22Rv1 (cell line): Measurements from ENCODE around the gene RHEBL1.

Experiments
- H3K27ac ChIP-seq: fragments of 450-650 bp; 2 replicates; pipeline ENCODE4 v1.5.1; 2017
- CTCF ChIP-seq: fragments of 450-650 bp; IDR thresholded peaks from 2 replicates; pipeline ENCODE4 v1.5.1; 2017; ENCODE audit warnings: mild to moderate bottlenecking
- ZFX ChIP-seq: fragments of 450-650 bp; IDR thresholded peaks from 2 replicates; pipeline ENCODE4 v1.6.1; 2017; ENCODE audit warnings: antibody characterized with exemption, borderline replicate concordance

Gene RHEBL1

GRCh38 chr12:49044660-49045059 lies 25.1 kb downstream of the RHEBL1 start:
- H3K27ac ChIP-seq, result 0 out of 2 replicates have a peak overlapping the region, but pooled peaks have one; percentile 5
- TF ChIP-seq CTCF (no peak), ZFX (no peak)

- no peak overlapping the region for H3K27ac ChIP-seq
- peak; percentile 99 for TF ChIP-seq CTCF
- TF ChIP-seq ZFX, result no peak
Observed at GRCh38 chr12:49043856-49044258, 25.9 kb downstream of the RHEBL1 start.

GRCh38 chr12:49043241-49043640 lies 26.5 kb downstream of the RHEBL1 start:
- H3K27ac ChIP-seq, result no peak overlapping the region
- TF ChIP-seq ZFX, result no peak
- no peak for TF ChIP-seq CTCF

GRCh38 chr12:49041881-49042484 lies 27.8 kb downstream of the RHEBL1 start:
- TF ChIP-seq ZFX (no peak), CTCF (no peak)
- H3K27ac ChIP-seq, result no peak overlapping the region

GRCh38 chr12:49041036-49041880 lies 28.5 kb downstream of the RHEBL1 start:
- TF ChIP-seq CTCF, result no peak
- TF ChIP-seq ZFX, result no peak
- no peak overlapping the region for H3K27ac ChIP-seq

GRCh38 chr12:49040364-49040855 lies 29.4 kb downstream of the RHEBL1 start:
- H3K27ac ChIP-seq, result no peak overlapping the region
- no peak for TF ChIP-seq CTCF
- TF ChIP-seq ZFX, result no peak
